Gastrocnemius medialis (tissue), 4 donors: ENCODE measurements around the gene VWA3B. TPM values are rescaled to one million over a fixed set of nuclear protein-coding genes. Genes with fewer than 3 reads are reported as not detected.

ENCODE experiments used
- ATAC-seq, 2 donors: fragments of 150-250 bp; one replicate each; pipeline ENCODE4 v1.9.1; 2016
- DNase-seq, 2 donors: peaks; one replicate each; pipeline ENCODE4 v3.0.0-alpha.2; 2019
- H3K27ac ChIP-seq, 4 donors: fragments of 200-600 bp; sonication (generic); 1 replicate in 1 of 4; 2 replicates in 3 of 4; pipeline ENCODE4 v1.5.1; 2016 to 2018; ENCODE audit warnings: mild to moderate bottlenecking in 2 of 4, moderate library complexity in 1 of 4
- H3K27me3 ChIP-seq, 3 donors: fragments of 200-600 bp; sonication (generic) in 2 of 3; 1 replicate in 1 of 3; 2 replicates in 2 of 3; pipeline versions ENCODE4 v1.5.1 to v1.6.0; 2016 to 2019; ENCODE audit warnings: mild to moderate bottlenecking in 1 of 3, moderate library complexity in 1 of 3
- H3K36me3 ChIP-seq, 2 donors: fragments of 200-600 bp; sonication (generic) in 1 of 2; one replicate each; pipeline ENCODE4 v1.5.1; 2017 to 2018
- H3K4me1 ChIP-seq, 2 donors: fragments of 200-600 bp; sonication (generic) in 1 of 2; one replicate each; pipeline ENCODE4 v1.5.1; 2016 to 2017; ENCODE audit warnings: mild to moderate bottlenecking in 2 of 2
- H3K4me3 ChIP-seq, 4 donors: fragments of 200-600 bp; sonication (generic) in 3 of 4; 1 replicate in 1 of 4; 2 replicates in 3 of 4; pipeline ENCODE4 v1.5.1; 2016 to 2019; ENCODE audit warnings: mild to moderate bottlenecking in 2 of 4
- H3K9me3 ChIP-seq, 3 donors: fragments of 200-600 bp; sonication (generic) in 2 of 3; 1 replicate in 1 of 3; 2 replicates in 2 of 3; pipeline ENCODE4 v1.5.1; 2016 to 2019
- POLR2A ChIP-seq, 2 donors: fragments of 450-650 bp; IDR thresholded peaks; one replicate each; pipeline ENCODE4 v1.6.1; 2017; ENCODE audit warnings: antibody characterized with exemption in 2 of 2, mild to moderate bottlenecking in 2 of 2, moderate library complexity in 2 of 2
- in situ Hi-C, 4 donors: fragments of 200-750 bp; cut with MboI; loops; one replicate each; pipeline versions ENCODE4 v1.15.0 to v1.8.0; 2017; ENCODE audit warnings: low sequenced_read_pairs in 4 of 4
- intact Hi-C: fragments of 100-400 bp; cut with DNase I; formaldehyde crosslinking; loops from one replicate; pipeline ENCODE4 v1.15.1; 2023; ENCODE audit warnings: low total_unique reads
- total RNA-seq, 4 donors: library from RNA; depleted of rRNA; stranded (reverse); fragments of >200 nt; gene quantifications; one replicate each; pipeline versions ENCODE4 v1.1.0 to v1.2.3, GENCODE V29; 2016
- TF ChIP-seq, protein P1 (sequence below), 5 experiments: fragments of 450-650 bp in 3 of 5; fragments of 200-600 bp in 2 of 5; sonication (generic) in 2 of 5; IDR thresholded peaks in 4 of 5; conservative IDR thresholded peaks in 1 of 5; 1 replicate in 4 of 5; 2 replicates in 1 of 5; pipeline ENCODE4 v1.5.1; 2016 to 2019; ENCODE audit warnings: antibody characterized with exemption in 5 of 5, mild to moderate bottlenecking in 3 of 5, moderate library complexity in 3 of 5

VWA3B gene
- total RNA-seq, 4 donors from 2014 or later, result not detected

DNA sequence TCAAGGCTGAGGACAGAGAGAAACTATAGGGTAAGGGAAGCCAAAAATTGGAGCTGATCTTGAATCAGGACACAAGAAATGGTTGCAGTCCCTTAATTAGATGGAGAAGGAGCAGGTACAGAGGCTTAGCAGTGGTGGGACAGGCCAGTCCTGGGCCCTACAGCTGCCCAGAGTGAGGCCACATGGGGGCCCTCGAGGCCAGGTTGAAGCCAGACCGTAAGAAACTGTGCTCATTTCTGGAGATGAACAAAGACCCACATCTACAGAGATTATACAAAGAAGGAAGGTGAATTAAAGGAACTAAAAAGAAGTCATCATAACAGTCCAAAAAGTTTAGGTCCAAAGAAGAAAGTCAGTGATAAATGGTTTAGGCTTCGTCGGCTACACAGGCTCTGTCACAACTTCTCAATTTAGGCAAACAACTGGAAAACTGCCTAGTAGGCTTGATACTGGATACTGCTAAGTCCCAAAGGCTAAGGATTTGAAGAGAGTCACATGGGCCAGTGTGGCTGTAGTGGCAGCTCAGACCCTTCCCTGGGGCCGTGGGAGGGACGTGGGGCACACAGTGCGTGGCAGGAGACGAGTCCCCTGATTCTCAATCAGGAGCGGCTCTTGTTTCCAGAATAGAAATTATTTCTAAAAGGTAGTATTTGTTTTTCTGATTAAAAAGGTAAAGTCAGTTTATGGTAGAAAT, 208.9 kb downstream of the VWA3B start:
- intact Hi-C loops (no loop called here), in situ Hi-C loops (no loop called here)
- H3K27ac ChIP-seq, result no peak overlapping the region
- ATAC-seq, result no peak
- no peaks in the 10 kb centered on the region for H3K36me3 ChIP-seq
- no peaks in the 10 kb centered on the region for H3K9me3 ChIP-seq
- no peaks in the 10 kb centered on the region for H3K4me1 ChIP-seq
- no peak overlapping the region for H3K4me3 ChIP-seq
- no peak for DNase-seq
- TF ChIP-seq POLR2A (IDR thresholded peaks at IDR 0.05), result no peak
- TF ChIP-seq, protein P1, sequence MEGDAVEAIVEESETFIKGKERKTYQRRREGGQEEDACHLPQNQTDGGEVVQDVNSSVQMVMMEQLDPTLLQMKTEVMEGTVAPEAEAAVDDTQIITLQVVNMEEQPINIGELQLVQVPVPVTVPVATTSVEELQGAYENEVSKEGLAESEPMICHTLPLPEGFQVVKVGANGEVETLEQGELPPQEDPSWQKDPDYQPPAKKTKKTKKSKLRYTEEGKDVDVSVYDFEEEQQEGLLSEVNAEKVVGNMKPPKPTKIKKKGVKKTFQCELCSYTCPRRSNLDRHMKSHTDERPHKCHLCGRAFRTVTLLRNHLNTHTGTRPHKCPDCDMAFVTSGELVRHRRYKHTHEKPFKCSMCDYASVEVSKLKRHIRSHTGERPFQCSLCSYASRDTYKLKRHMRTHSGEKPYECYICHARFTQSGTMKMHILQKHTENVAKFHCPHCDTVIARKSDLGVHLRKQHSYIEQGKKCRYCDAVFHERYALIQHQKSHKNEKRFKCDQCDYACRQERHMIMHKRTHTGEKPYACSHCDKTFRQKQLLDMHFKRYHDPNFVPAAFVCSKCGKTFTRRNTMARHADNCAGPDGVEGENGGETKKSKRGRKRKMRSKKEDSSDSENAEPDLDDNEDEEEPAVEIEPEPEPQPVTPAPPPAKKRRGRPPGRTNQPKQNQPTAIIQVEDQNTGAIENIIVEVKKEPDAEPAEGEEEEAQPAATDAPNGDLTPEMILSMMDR (IDR thresholded peaks at IDR 0.05 in 4 of 5, conservative IDR thresholded peaks at IDR 0.05 in 1 of 5), result no peak
- no peaks in the 10 kb centered on the region for H3K27me3 ChIP-seq

- TF ChIP-seq POLR2A (IDR thresholded peaks at IDR 0.05), result no peak
- TF ChIP-seq, protein P1 (IDR thresholded peaks at IDR 0.05 in 4 of 5, conservative IDR thresholded peaks at IDR 0.05 in 1 of 5), result no peak
- DNase-seq (no peak), ATAC-seq (no peak)
- intact Hi-C loops, result no loop called here
- no peaks in the 10 kb centered on the region for H3K4me1 ChIP-seq
- H3K27ac ChIP-seq, result no peak overlapping the region
- no peak overlapping the region for H3K4me3 ChIP-seq
- no peaks in the 10 kb centered on the region for H3K27me3 ChIP-seq
- in situ Hi-C loops, result no loop called here
- no peaks in the 10 kb centered on the region for H3K36me3 ChIP-seq
- no peaks in the 10 kb centered on the region for H3K9me3 ChIP-seq
Measured at GRCh38 chr2:98296440-98296839, 209.5 kb downstream of the VWA3B start.

DNA sequence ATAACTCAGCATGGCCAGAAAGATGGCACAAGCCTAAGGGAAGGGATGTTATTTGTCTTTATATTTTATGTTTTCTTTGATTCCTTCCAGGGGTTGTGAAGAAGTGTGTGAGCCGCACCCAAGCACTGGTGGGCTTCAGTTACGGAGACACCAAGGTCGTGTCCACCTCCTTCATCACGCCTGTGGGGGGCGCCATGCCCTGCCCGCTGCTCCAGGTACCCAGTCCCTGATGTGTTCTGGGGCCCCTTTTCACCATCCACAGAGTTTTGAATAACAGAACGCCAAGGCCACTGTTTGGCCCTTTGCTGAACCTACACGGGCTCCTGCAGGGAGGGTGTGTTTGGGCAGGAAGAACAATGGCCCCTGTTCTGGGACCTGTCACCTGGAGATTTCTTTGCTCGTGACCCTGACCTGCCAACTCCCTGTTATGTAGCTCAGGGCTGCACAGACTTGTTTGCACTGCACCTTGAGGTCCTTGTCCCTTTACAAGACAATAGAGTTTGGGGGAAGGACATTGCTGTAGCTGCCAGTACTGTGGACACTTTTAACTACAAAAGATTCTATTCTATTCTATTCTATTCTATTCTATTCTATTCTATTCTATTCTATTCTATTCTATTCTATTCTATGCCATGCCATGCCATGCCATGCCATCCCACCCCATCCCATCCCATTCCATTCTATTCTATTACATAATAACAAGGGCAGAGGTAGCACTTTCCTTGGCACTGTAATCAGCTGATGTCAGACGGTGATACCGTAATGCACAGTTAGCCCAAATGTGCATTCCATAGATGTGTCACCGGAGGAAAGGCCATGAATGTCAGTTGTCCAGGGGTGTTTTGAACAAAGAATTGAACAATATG, 211.1 kb downstream of the VWA3B start:
- ATAC-seq, result no peak
- in situ Hi-C loops, result no loop called here
- intact Hi-C loops, result no loop called here

GRCh38 chr2:98298683-98299164, 211.8 kb downstream of the VWA3B start:
- H3K36me3 ChIP-seq, result no peaks in the 10 kb centered on the region
- ATAC-seq (no peak), DNase-seq (no peak)
- no peak overlapping the region for H3K4me3 ChIP-seq
- in situ Hi-C loops, result no loop called here
- TF ChIP-seq, protein P1 (IDR thresholded peaks at IDR 0.05 in 4 of 5, conservative IDR thresholded peaks at IDR 0.05 in 1 of 5), result no peak
- TF ChIP-seq POLR2A (IDR thresholded peaks at IDR 0.05), result no peak
- H3K9me3 ChIP-seq, result no peaks in the 10 kb centered on the region
- intact Hi-C loops, result no loop called here
- no peak overlapping the region for H3K27ac ChIP-seq
- no peaks in the 10 kb centered on the region for H3K27me3 ChIP-seq
- no peaks in the 10 kb centered on the region for H3K4me1 ChIP-seq

More for the DNA sequence above, 211.1 kb downstream of the VWA3B start:
- no peaks in the 10 kb centered on the region for H3K27me3 ChIP-seq
- no peaks in the 10 kb centered on the region for H3K9me3 ChIP-seq
- no peaks in the 10 kb centered on the region for H3K36me3 ChIP-seq
- DNase-seq, result no peak
- no peak overlapping the region for H3K27ac ChIP-seq
- TF ChIP-seq, protein P1 (IDR thresholded peaks at IDR 0.05 in 4 of 5, conservative IDR thresholded peaks at IDR 0.05 in 1 of 5), result no peak
- TF ChIP-seq POLR2A (IDR thresholded peaks at IDR 0.05), result no peak
- H3K4me1 ChIP-seq, result no peaks in the 10 kb centered on the region
- no peak overlapping the region for H3K4me3 ChIP-seq
